Measurements from ENCODE around the gene SERPINB5. TPM values are rescaled to one million over a fixed set of nuclear protein-coding genes. Genes with fewer than 3 reads are reported as not detected.
A peak's percentile ranks its signal among the peaks of the same experiment; 100 is the strongest.

The SERPINB5 gene
- total and polyA plus RNA-seq, 3 donors from 2014 or later, result 1.7 to 15.6 (median 8.1) TPM

- TF ChIP-seq, protein P1, sequence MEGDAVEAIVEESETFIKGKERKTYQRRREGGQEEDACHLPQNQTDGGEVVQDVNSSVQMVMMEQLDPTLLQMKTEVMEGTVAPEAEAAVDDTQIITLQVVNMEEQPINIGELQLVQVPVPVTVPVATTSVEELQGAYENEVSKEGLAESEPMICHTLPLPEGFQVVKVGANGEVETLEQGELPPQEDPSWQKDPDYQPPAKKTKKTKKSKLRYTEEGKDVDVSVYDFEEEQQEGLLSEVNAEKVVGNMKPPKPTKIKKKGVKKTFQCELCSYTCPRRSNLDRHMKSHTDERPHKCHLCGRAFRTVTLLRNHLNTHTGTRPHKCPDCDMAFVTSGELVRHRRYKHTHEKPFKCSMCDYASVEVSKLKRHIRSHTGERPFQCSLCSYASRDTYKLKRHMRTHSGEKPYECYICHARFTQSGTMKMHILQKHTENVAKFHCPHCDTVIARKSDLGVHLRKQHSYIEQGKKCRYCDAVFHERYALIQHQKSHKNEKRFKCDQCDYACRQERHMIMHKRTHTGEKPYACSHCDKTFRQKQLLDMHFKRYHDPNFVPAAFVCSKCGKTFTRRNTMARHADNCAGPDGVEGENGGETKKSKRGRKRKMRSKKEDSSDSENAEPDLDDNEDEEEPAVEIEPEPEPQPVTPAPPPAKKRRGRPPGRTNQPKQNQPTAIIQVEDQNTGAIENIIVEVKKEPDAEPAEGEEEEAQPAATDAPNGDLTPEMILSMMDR (IDR thresholded peaks at IDR 0.05), result peak in 1 of 3 experiments; percentile 18
- TF ChIP-seq POLR2A (IDR thresholded peaks at IDR 0.05), result no peak
- Histone ChIP-seq H3K9me3 (no peaks in the 10 kb centered on the region), H3K27me3 (no peaks in the 10 kb centered on the region), H3K36me3 (ENCODE audit: low read depth, missing control alignments) (no peaks in the 10 kb centered on the region), H3K27ac (no peak overlapping the region), H3K4me1 (no peaks in the 10 kb centered on the region), H3K4me3 (no peak overlapping the region)
- 62 to 66% methylated on average over 9 of the region's 9 CpGs for WGBS, 2 donors
- DNase-seq, result no peak
- intact Hi-C loops (cut with DNase I; ENCODE audit: low total_unique reads), result no loop called here
Observed at GRCh38 chr18:63514888-63515678, 38.3 kb downstream of the SERPINB5 start.

DNA sequence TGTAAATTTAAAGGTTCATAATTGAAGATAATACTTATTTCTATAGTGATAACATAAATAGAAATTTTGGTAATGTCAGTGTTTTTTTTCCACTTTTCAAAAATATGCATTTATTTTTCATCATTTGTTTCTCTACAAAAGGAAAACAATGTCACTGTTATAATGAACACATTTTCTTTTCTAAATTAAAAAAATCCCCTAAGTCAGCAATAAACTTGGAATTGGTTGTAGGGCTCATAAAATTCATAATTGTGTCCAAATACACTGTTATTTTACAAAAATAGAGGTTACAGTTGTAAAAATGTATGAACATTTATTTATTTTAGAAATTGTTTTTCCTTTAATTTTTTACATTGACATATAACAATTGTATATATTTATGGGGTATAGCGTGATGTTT, 39.0 kb downstream of the SERPINB5 start:
- Histone ChIP-seq H3K27ac (no peak overlapping the region), H3K36me3 (ENCODE audit: low read depth, missing control alignments) (no peaks in the 10 kb centered on the region), H3K27me3 (no peaks in the 10 kb centered on the region), H3K9me3 (no peaks in the 10 kb centered on the region), H3K4me3 (no peak overlapping the region), H3K4me1 (no peaks in the 10 kb centered on the region)
- TF ChIP-seq POLR2A (IDR thresholded peaks at IDR 0.05), result no peak
- TF ChIP-seq, protein P1 (IDR thresholded peaks at IDR 0.05), result no peak
- intact Hi-C loops (cut with DNase I; ENCODE audit: low total_unique reads), result no loop called here
- WGBS, 2 donors, result 58 to 81% methylated on average over 1 of the region's 1 CpG
- no peak for DNase-seq

DNA sequence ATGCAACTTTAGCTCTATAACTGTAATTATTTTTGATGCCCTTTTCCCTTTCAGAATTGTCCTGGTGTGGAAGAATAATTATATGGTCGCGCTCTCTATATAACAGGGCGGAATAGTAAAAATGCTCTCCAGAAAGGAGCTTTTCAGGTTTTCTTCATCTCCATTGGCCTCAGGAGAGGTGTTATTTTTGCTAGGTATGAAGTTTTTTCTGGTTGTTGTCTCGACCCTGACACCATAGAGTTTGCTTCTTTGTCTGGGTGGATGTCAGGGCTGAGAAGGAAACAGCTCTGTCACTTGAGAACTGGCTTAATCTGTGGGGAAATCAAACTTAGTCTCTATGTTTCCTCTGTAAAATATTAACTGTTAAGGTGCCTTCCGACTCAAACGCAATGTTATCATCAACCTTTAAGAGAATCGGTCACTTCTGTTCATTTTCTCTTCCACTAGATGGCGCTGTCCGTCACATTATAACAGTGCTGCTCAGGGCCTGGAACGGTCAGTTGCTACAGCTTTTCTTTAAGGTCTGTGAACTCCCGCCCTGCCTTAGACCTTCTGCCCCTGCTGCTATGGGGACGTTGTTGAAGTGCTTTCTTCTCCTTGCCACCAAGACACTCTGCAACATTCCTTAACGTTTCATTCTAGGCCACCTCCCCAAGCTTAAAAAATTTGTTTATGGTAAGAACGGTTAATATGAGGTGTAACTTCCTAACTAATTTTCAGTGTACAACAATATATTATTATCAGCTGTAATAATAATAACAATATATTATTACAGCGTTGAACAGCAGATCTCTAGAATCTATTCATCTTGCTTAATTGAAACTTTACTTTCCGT, 41.6 kb downstream of the SERPINB5 start:
- H3K4me1 ChIP-seq, result no peaks in the 10 kb centered on the region
- DNase-seq, result peak; percentile 88
- TF ChIP-seq, protein P1 (IDR thresholded peaks at IDR 0.05), result peak; percentile 64 to 89 (median 86)
- no peak for TF ChIP-seq POLR2A (IDR thresholded peaks at IDR 0.05)
- 26% methylated on average over 16 of the region's 16 CpGs for WGBS, 2 donors
- intact Hi-C loops (cut with DNase I; ENCODE audit: low total_unique reads), result no loop called here
- H3K9me3 ChIP-seq, result no peaks in the 10 kb centered on the region
- H3K27ac ChIP-seq, result no peak overlapping the region
- no peak overlapping the region for H3K4me3 ChIP-seq
- no peaks in the 10 kb centered on the region for H3K36me3 ChIP-seq (ENCODE audit: low read depth, missing control alignments)
- no peaks in the 10 kb centered on the region for H3K27me3 ChIP-seq

- Histone ChIP-seq H3K27me3 (no peaks in the 10 kb centered on the region), H3K36me3 (ENCODE audit: low read depth, missing control alignments) (no peaks in the 10 kb centered on the region), H3K9me3 (no peaks in the 10 kb centered on the region), H3K4me1 (no peaks in the 10 kb centered on the region), H3K27ac (no peak overlapping the region), H3K4me3 (no peak overlapping the region)
- TF ChIP-seq, protein P1 (IDR thresholded peaks at IDR 0.05), result no peak
- TF ChIP-seq POLR2A (IDR thresholded peaks at IDR 0.05), result no peak
- WGBS, 2 donors, result 87 to 100% methylated on average over 3 of the region's 3 CpGs
- DNase-seq, result no peak
- intact Hi-C loops (cut with DNase I; ENCODE audit: low total_unique reads), result loop anchor here (5.0 kb wide), 1 partner anchor 57 kb away; no protein-coding TSS in a partner anchor
Observed at GRCh38 chr18:63520053-63520685, 43.4 kb downstream of the SERPINB5 start.

Measured in testis (tissue), 3 donors.